Cardiac septum (tissue), 1 donor: ENCODE data around the gene TENM4. TPM values are rescaled to one million over a fixed set of nuclear protein-coding genes. Genes with fewer than 3 reads are reported as not detected.
"Not testable (repeated sequence)": the region's sequence is repeated elsewhere in the genome, so short reads cannot be mapped to it uniquely, and the experiment has no call there.

Experiments
- DNase-seq: peaks from one replicate; pipeline ENCODE4 v3.0.0-alpha.2; 2020; ENCODE audit warnings: low spot score
- intact Hi-C: fragments of 100-400 bp; cut with DNase I; formaldehyde crosslinking; loops from one replicate; pipeline ENCODE4 v1.14.0; 2022
- total RNA-seq: library from RNA; stranded (reverse); fragmentation: NEBNext Ultra II Directional; extraction: Animal tissue kit (Norgen Biotek cat#: 25700); gene quantifications from one replicate; pipeline ENCODE4 v1.2.1, GENCODE V29; 2021
- donor health status: DM: no; HTN: no; CAD: no.

The TENM4 gene
- total RNA-seq, 1 donor from 2014 or later: 3.4 TPM

GRCh38 chr11:78985663-78986062, 455.2 kb downstream of the TENM4 start:
- DNase-seq: no peak
- intact Hi-C loops: no loop called here

- intact Hi-C loops: no loop called here
- no peak for DNase-seq
These were observed 458.4 kb downstream of the TENM4 start for GRCh38 chr11:78982473-78982872.

GRCh38 chr11:78981153-78981552, 459.7 kb downstream of the TENM4 start:
- DNase-seq: no peak
- intact Hi-C loops: no loop called here

- no peak for DNase-seq
- intact Hi-C loops: no loop called here
These were observed 462.0 kb downstream of the TENM4 start for GRCh38 chr11:78978831-78979230.

- intact Hi-C loops, DNase-seq: not testable (repeated sequence)
These were observed 463.0 kb downstream of the TENM4 start for GRCh38 chr11:78977848-78978247.

GRCh38 chr11:78977009-78977408, 463.8 kb downstream of the TENM4 start:
- no peak for DNase-seq
- intact Hi-C loops: no loop called here

GRCh38 chr11:78975081-78975480, 465.7 kb downstream of the TENM4 start:
- DNase-seq: no peak
- intact Hi-C loops: no loop called here

- no peak for DNase-seq
- intact Hi-C loops: no loop called here
These were observed 467.0 kb downstream of the TENM4 start for GRCh38 chr11:78973876-78974275.

GRCh38 chr11:78972590-78972989, 468.2 kb downstream of the TENM4 start:
- intact Hi-C loops: no loop called here
- no peak for DNase-seq

- intact Hi-C loops: no loop called here
These were observed 468.7 kb downstream of the TENM4 start for GRCh38 chr11:78972177-78972576.

GRCh38 chr11:78967811-78968210, 473.0 kb downstream of the TENM4 start:
- DNase-seq: no peak
- intact Hi-C loops: no loop called here

More at GRCh38 chr11:78972177-78972576, 468.7 kb downstream of the TENM4 start:
- DNase-seq: no peak

GRCh38 chr11:78965432-78965831, 475.4 kb downstream of the TENM4 start:
- no peak for DNase-seq
- intact Hi-C loops: no loop called here

GRCh38 chr11:78961937-78962701, 478.7 kb downstream of the TENM4 start:
- intact Hi-C loops: loop anchor here (5.0 kb wide), 1 partner anchor 315 kb away; no protein-coding TSS in a partner anchor
- DNase-seq: no peak

GRCh38 chr11:78961247-78961646, 479.6 kb downstream of the TENM4 start:
- intact Hi-C loops: loop anchor here (5.0 kb wide), 1 partner anchor 314 kb away; no protein-coding TSS in a partner anchor

GRCh38 chr11:78958444-78958843, 482.4 kb downstream of the TENM4 start:
- DNase-seq: no peak
- intact Hi-C loops: no loop called here

More at GRCh38 chr11:78961247-78961646, 479.6 kb downstream of the TENM4 start:
- DNase-seq: no peak

GRCh38 chr11:78957476-78958245, 483.2 kb downstream of the TENM4 start:
- intact Hi-C loops: no loop called here
- no peak for DNase-seq

GRCh38 chr11:78954696-78955095, 486.1 kb downstream of the TENM4 start:
- no peak for DNase-seq
- intact Hi-C loops: no loop called here

GRCh38 chr11:78954261-78954660, 486.6 kb downstream of the TENM4 start:
- intact Hi-C loops: no loop called here
- no peak for DNase-seq

GRCh38 chr11:78952890-78953289, 487.9 kb downstream of the TENM4 start:
- intact Hi-C loops: no loop called here
- DNase-seq: no peak

GRCh38 chr11:78952175-78952574, 488.7 kb downstream of the TENM4 start:
- DNase-seq: no peak
- intact Hi-C loops: no loop called here
